Measurements from ENCODE around the gene MAGI2. TPM values are rescaled to one million over a fixed set of nuclear protein-coding genes. Genes with fewer than 3 reads are reported as not detected.

MAGI2 gene
- total RNA-seq, 4 donors from 2014 or later = 7.8 to 44.7 (median 21.1) TPM

- no peak overlapping the region for H3K4me3 ChIP-seq
- no peak for TF ChIP-seq POLR2AphosphoS5 (IDR thresholded peaks at IDR 0.05)
- TF ChIP-seq EP300 (IDR thresholded peaks at IDR 0.05) = no peak
- no peak for TF ChIP-seq CTCF (IDR thresholded peaks at IDR 0.05)
- 45 to 100% methylated on average over 1 to 2 of the region's 2 CpGs for WGBS, 2 donors (ENCODE audit: low coverage in 1 of 2)
- peaks cover 0 to 13% (median 0%) of the 10 kb centered on the region in 3 donors for H3K4me1 ChIP-seq
- no peaks in the 10 kb centered on the region for H3K27me3 ChIP-seq
- peaks cover 0 to 15% (median 0%) of the 10 kb centered on the region in 3 donors for H3K9me3 ChIP-seq
- H3K36me3 ChIP-seq = no peaks in the 10 kb centered on the region
- no peak for ATAC-seq
- no peak overlapping the region for H3K27ac ChIP-seq
Observed at GRCh38 chr7:78794101-78794500, 659.4 kb downstream of the MAGI2 start.

GRCh38 chr7:78792624-78793023 is 660.8 kb downstream of the MAGI2 start:
- Histone ChIP-seq H3K4me1 (peaks cover 0 to 13% (median 0%) of the 10 kb centered on the region in 3 donors), H3K27ac (no peak overlapping the region), H3K27me3 (no peaks in the 10 kb centered on the region), H3K36me3 (no peaks in the 10 kb centered on the region), H3K4me3 (no peak overlapping the region), H3K9me3 (peaks cover 0 to 15% (median 0%) of the 10 kb centered on the region in 3 donors)
- 31 to 36% methylated on average over 3 of the region's 3 CpGs for WGBS, 2 donors (ENCODE audit: low coverage in 1 of 2)
- ATAC-seq = no peak
- TF ChIP-seq POLR2AphosphoS5 (IDR thresholded peaks at IDR 0.05) (no peak), EP300 (IDR thresholded peaks at IDR 0.05) (no peak)

- no peak overlapping the region for H3K4me3 ChIP-seq
- peaks cover 0 to 15% (median 0%) of the 10 kb centered on the region in 3 donors for H3K9me3 ChIP-seq
- no peak overlapping the region for H3K27ac ChIP-seq
- TF ChIP-seq POLR2A (IDR thresholded peaks at IDR 0.05) (no peak), EP300 (IDR thresholded peaks at IDR 0.05) (no peak), CTCF (IDR thresholded peaks at IDR 0.05) (no peak), POLR2AphosphoS5 (IDR thresholded peaks at IDR 0.05) (no peak)
- H3K4me1 ChIP-seq = peaks cover 0 to 13% (median 0%) of the 10 kb centered on the region in 3 donors
- 31 to 33% methylated on average over 6 of the region's 6 CpGs for WGBS, 2 donors (ENCODE audit: low coverage in 1 of 2)
- ATAC-seq = no peak
- H3K36me3 ChIP-seq = no peaks in the 10 kb centered on the region
- no peaks in the 10 kb centered on the region for H3K27me3 ChIP-seq
Observed at GRCh38 chr7:78792006-78792405, 661.5 kb downstream of the MAGI2 start.

GRCh38 chr7:78788464-78788863 is 665.0 kb downstream of the MAGI2 start:
- peaks cover 0 to 13% (median 0%) of the 10 kb centered on the region in 3 donors for H3K4me1 ChIP-seq
- TF ChIP-seq EP300 (IDR thresholded peaks at IDR 0.05) (no peak), POLR2AphosphoS5 (IDR thresholded peaks at IDR 0.05) (no peak), POLR2A (IDR thresholded peaks at IDR 0.05) (no peak), CTCF (IDR thresholded peaks at IDR 0.05) (no peak)
- 50 to 73% methylated on average over 2 of the region's 2 CpGs for WGBS, 2 donors (ENCODE audit: low coverage in 1 of 2)
- H3K27ac ChIP-seq = no peak overlapping the region
- no peaks in the 10 kb centered on the region for H3K9me3 ChIP-seq
- no peak for ATAC-seq
- H3K4me3 ChIP-seq = no peak overlapping the region
- H3K36me3 ChIP-seq = no peaks in the 10 kb centered on the region
- no peaks in the 10 kb centered on the region for H3K27me3 ChIP-seq

- Histone ChIP-seq H3K4me3 (no peak overlapping the region), H3K36me3 (no peaks in the 10 kb centered on the region), H3K9me3 (no peaks in the 10 kb centered on the region), H3K27me3 (no peaks in the 10 kb centered on the region), H3K27ac (no peak overlapping the region), H3K4me1 (peaks cover 0 to 11% (median 0%) of the 10 kb centered on the region in 3 donors)
- TF ChIP-seq EP300 (IDR thresholded peaks at IDR 0.05) = no peak
- no peak for TF ChIP-seq CTCF (IDR thresholded peaks at IDR 0.05)
- TF ChIP-seq POLR2A (IDR thresholded peaks at IDR 0.05) = no peak
- TF ChIP-seq POLR2AphosphoS5 (IDR thresholded peaks at IDR 0.05) = no peak
- no peak for ATAC-seq
- 60 to 78% methylated on average over 1 of the region's 1 CpG for WGBS, 2 donors (ENCODE audit: low coverage in 1 of 2)
Observed at GRCh38 chr7:78787854-78788253, 665.6 kb downstream of the MAGI2 start.
